SIG-M5 treated with dmso at 0.1 percent for 504 hours (cell line): ENCODE measurements around the gene CDK6.

ENCODE experiments used
- DNase-seq: peaks from one replicate; lab custom pipeline; 2025; ENCODE audit not compliant: unreplicated experiment; lab: John Stamatoyannopoulos, UW

Gene CDK6

DNA sequence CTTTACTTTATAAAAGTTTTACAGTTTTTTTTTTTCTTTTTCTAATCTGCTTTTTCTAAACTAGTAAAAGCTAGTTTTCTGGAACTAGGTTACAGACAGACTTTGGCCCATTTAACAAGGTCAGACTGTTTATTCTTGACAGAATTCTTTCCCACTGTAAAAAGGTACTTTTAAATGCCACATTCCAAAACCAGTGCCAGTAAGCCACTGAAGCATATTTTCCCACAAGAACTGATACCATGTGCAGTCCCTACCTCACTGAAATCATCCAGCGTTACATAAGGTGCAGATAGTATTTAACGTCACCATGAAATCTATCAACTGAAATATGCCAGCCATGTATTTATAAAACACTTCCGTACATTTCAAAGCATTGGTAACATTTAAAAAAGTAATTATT, 121.6 kb downstream of the CDK6 start:
- DNase-seq: no peak

DNA sequence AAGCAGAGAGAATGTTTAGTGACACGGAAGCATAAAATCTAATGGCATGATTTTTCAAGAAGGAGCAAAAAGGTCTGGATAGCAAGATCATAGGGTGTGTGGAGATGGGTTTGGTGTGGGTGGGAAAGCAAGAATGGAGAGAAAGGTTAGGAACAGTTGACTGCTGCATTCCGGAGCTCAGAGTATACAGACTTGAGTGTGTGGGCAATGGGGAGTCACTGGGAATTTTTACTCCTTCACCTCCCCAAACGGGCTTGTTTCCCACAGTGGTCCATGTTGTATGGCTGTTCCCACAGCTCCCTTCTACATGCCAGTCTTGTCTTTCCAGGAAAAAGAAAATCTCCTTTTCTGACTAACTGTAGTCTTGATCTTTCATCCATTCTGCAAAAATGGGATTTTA, 122.1 kb downstream of the CDK6 start:
- DNase-seq: no peak

DNA sequence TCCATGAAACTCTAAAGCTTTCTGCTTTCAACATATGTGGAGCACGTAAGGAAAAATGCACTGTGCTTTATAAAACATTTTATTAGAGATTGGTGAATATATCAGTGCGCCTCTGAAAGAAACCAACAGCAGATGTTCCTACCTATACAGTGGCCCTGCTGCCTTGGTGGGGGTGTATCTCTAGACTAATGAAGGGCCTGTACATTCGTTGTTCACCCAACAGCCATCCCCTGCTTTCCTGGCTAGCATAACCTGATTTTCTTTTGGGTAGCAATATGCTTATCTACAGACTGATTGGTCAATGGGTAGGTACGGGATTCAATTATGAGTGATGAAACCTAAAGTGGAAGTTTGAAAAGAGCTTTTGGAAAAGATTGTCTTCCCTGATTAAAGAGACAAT, 126.5 kb downstream of the CDK6 start:
- DNase-seq: no peak

DNA sequence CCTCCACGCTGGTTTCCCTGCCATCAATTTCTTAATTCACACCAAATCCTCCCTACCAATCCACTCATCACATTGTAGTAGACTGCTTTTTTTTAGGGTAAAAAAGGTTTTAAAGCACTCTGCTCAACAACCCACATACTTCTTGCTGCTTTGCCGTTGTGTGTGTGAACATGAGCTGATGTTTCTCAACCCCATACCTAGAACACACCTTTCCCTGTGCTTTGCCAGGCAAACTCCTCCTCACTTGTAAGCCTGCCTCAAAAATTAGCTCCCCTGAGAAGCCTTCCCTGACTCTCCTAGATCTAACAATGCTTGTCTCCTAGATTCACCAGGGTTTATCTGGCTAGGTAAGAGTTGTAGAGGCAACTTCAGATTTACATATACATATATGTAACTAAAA, 127.2 kb downstream of the CDK6 start:
- DNase-seq: no peak

DNA sequence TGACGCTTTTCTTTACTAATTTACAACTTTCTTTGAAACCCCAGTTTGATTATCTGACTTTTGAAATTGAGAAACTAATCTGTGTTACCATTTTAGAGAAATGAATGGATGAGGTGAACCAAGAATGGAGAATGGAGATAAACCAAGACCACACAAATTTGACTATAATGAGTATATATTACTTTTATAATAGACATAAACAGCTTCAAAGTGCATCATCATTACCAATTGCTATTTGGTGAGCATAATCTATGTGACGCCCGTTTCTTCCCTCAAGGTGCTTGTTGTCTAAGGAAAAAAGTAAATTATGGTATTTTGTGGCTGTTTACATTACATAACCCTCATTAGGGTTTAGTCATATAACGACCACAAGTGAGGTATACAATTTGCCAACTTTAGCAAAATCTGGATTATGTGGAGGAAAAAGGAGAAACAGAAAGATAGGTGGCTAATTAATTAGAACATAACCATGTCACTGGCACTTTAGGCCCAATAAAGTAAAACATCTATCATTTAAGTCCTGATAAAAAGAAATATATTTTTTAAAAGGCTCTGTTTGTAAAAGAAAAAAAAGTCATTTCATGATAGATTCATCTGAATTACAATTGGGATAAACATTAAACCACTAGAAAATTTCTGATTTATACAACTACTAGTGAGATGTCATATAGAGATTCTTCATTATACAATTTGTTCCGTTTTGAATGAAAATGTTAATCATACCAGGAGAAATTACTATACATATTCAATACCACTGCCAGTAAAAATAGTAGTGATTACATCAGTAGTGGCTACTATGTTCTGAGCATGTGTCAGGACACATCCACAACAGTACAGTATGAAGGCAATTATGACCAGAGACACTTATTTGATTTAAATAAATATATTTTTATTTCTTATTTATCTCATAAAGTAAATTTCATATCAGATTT, 128.0 kb downstream of the CDK6 start:
- no peak for DNase-seq

DNA sequence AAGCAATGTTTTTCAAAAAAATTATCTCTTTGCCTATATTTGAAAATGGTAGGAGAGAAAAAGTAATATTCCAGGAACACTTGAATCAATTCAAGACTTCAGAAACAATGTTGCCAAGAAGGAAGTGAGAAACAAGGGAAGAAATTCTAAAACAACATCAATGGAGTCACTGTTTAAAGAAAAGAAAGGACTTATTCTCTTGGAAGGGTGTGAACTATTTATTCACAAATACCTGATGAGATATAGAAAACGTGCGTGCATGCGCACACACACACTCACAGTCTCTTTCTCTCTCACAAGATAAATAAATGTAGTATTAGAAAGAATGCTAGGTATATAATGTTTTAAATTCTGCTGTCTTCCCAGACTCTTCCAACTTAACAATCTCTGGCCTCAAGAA, 128.9 kb downstream of the CDK6 start:
- DNase-seq: no peak

DNA sequence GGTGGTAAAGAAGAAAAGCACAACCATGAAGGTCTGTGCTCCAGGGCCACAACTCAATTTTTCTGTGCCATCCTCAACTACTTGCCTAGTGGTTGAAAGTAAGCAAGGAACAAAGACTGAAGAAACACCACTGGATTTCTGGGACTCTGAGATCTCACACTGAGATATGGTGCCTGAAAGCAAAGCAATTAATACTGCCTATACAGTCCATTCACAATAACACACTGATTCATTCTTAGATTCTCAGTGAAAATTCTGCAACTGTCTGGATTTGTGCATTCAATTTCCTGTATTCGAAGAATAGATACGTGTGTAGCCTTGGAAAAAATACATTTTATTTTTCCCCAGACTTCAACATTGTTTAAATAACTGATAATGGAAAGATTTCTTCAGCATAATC, 129.8 kb downstream of the CDK6 start:
- no peak for DNase-seq

DNA sequence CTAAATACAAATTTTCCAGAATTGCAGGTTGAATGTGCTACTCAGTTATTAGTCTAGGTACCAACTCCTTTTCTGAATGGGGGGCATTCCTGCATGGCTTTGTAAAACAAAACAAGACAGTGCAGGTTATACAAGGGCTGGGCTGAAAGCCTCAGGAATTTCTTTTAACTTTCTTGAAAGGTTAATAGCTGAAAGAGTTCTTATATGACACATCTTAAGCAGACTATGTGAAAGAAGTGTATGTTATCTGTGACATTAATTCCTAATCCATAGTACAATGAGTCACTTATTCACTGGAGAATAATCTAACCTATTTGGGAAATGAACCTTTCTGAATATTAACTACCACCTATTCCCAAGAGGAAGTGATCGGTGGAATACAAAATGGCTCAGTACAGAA, 130.5 kb downstream of the CDK6 start:
- no peak for DNase-seq

DNA sequence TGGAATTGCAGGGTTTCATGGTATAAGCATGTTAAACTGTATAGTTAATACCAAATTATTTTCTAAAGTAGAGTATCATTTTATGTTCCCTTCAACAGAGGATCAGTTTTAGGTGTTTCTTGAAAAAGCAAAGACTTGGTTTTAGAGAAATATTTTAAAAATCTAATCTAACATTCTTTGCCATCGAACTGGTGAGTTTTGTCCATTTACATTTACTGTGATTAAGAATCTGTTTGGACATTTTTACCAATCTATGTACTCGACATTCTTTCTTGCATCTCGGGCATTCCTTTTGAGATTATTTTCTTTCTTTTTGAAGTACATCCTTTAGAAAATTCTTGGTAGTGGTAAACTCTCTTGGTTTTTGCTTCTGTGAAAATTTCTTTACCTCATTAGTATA, 131.5 kb downstream of the CDK6 start:
- no peak for DNase-seq

DNA sequence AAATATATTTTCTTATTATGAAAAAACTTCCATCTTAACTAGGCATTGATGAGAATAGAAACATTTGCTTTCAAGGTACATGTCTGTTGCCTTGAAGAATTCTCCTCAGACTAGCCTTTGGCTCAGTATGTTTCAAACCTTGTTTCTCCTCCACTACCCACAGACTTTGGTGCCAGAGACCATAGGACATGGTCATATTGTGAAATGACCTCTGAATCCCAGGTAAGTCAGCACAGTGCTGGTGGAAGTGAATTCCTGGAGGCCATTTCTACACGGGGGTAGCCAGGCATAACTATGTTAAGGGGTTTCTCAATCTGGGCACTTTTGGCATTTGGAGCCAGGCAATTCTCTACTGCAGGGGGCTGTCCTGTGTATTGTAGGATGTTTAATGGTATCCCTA, 133.8 kb downstream of the CDK6 start:
- no peak for DNase-seq

DNA sequence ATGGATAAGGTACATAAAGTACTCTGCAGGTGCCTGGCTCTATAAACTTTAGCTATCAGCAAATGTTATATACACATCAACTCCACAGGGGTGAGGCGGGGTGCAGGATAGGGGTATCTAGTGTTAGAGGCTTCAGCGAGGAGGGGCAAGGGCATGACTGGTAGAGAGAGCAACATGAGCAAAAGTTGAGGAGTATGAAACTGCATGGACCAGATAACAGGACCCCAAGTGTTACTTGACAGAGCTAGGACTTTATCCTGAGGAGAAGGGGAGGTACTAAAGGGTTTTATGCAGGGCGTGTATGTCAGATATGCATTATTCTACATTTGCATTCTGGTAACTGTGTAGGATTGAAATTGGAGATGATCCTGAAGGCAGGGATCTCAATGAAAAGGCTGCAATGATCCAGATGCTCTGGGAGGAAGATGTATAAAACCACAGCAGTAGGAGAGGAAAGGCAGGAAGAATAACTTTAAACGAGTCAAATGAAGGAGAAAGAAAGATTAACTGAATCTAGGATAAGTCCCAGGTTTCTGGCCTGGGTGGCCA, 136.3 kb downstream of the CDK6 start:
- DNase-seq: no peak

DNA sequence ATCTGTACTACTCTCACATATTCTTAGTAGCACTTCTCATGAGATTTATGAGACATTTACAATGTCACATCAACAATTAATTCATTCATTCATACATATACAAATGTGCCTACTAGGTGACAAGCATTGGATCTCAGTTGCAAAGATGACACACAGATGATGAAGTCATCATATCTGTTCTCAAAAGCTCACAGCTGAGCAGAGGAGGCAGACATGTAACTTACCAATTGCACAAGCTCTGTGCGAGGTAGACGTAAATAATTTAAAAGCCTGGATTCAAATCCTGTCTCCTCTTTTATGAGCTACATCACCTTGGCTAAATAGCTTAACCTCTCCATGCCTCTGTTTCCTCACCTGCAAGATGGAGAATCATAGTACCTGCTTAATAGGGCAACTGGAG, 136.8 kb downstream of the CDK6 start:
- DNase-seq: no peak

DNA sequence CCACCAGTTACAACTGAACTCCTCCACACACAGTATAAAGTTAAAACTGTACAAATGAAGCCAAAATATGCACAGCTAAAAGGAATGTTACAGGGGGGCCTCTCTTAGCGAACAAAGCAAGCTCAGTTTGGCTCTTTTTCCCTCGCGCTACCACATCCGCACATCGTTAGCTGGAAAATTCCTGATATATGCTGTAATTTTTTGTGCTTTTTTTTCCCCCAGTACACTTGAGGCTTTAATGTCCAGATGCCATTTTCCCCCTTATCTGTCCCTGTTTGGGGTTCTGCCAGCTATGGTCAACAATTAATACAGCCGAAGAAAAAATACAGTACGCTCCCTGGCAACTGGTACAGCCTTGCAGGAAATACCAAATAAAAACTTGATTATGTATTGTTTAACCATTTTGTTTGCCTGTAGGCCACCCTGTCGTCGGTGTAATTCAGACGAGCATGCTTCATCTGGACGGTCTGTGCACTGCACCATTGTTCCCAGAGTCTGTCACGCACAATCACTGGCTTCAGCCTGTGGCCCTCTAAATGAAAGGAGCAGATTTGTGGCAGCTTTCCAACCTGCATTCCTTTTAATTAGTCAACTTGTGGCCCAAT, 138.0 kb downstream of the CDK6 start:
- no peak for DNase-seq

DNA sequence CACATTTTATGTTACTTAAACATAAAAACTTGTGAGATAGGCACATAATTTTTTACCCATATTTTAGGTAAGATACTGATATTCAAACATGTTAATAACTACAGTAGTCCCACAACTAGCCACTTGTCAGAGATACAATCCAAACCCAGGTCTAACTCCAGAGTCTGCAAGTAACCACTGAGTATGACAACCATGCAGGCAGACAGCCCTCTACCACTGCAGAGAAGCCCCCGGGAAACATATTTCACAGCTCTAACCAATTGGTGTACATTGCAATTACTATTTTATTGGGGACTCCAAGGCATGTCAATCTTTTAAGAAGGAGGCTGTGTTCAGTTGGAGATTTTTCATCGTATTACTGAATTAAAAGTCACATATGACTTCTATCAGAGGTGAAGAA, 139.0 kb downstream of the CDK6 start:
- no peak for DNase-seq

DNA sequence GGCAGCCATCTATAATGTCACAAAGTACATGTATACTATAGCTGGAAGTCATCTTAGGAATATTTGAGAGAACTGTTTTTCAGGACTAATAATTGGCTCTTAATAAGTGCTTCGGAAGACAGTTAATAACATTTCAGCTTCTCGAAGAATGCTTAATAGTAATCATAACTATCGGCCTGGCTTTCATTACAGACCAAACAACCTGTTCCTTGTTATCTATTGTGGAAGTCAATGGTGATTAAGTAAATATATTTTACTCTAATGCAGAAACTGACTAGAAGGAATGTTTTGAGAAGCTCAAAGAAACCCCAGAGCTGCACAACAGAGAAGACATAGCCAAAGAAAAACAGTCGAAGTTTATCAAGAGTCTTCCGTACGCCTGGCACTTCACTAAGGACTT, 139.4 kb downstream of the CDK6 start:
- DNase-seq: no peak

DNA sequence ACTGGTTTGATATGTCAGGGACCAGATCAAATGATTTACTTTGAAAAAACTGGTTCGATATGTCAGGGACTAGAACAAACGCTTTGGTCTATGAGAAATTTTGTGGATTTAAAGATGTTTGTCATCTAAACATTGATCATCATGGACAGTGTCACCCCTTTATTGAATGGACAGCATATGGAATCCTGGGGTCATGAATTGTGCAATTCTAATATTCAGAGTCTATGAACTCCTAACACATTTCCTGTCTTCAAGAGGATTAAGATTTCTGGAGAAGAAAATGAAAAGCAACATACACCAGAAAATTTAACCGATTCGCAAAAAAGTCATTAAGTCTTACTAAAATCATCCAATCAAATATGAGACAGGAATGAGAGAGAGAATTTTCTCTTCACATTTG, 139.8 kb downstream of the CDK6 start:
- no peak for DNase-seq

DNA sequence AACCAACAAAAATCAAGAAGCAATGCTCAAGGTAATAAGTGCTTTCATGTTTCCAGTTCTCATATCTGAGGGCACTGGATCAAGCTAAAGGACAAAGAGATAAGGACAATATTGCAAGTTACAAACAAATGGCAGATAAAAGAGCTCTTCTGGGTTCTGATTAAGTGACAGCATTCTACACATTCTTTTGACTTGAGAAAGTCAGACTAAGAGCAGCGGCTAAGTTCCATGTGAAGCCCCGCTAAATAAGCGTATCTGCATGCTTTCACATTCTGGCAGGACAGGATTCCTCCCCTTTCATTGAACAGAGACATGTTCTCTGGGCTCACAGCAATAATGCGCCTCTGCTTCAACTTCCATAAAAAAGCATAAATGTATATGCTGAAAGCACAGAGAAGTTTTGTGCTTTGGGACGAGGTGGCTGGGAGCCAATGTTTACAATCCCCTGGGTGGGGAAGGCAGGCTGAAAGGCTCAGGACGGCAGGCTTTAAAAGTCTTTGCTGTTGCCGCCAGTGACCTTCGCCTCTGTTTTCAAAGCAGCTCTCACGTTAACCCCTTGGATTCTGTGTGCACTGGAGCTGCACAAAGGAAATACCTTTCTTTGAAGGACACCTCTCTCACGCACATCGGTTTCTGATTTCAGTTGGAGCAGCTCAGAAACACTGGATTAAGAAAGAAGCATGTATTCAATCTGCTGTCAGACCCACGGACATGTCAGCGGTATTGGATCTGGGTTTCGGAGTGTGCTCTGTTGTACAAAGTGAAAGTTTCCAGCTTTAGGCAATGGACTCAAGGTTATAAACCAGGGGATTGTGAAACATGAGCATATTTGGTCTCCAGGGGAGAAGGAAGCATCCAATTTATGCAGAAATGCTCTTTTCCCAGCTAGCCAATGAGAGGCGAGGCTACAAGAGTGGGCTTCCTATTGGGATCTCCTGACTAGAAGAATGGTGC, 140.8 kb downstream of the CDK6 start:
- DNase-seq: no peak

DNA sequence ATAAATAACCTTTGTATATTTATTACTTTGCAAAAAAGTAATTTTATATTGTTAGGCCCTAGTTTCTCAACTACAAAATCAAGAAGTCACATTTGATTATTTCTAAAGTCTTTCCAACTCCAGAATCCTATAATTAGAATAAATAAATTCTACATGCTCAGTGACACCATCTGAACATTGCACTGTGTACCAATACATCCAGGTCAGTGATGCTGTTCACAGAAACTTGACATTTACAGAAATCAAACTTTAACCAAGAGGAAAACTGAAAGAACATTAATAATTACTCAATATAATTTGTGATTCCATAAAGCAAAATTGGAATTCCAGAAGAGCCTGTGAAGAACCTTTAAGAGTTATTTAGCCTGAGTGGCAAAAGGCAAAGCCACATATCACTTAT, 142.2 kb downstream of the CDK6 start:
- no peak for DNase-seq

DNA sequence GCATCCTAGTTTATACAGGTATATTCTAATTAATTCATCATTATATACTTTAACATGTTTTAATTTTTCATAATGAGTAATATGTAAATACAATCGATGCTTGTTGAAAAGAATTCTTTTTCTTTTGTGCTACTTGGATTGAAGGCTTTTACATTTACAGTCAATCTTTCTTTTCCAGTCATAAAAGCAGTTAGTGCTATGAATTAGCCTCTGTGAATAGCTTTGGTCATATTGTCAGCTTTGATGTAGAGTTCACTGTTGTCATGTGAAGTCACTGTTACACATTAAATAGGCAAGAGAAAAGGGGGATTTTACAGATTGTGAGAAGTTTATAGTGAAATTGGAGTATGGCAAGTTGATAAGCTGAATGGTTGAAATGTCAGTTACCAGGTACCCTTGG, 142.9 kb downstream of the CDK6 start:
- DNase-seq: no peak

DNA sequence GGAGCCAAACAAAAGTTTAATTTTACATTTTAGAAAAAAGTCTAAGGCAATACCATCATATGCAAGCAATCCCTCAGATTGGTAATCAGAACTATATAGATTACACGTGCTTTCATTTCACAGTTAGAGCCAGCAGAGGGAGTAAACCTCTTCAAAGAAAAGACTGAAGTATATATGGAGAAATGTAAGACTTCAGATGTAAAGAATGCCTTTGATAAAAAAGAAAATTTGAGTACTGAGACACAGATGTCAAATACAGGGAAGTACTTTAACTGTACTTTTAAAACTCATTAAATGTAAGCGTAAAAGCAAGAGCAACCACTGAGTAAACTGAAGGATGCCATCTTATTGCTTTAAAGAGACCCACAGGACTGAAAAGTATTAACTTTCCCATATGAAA, 144.8 kb downstream of the CDK6 start:
- DNase-seq: peak; percentile 74
